Measurements from ENCODE around the gene AMZ1.
"Not testable (repeated sequence)": the region's sequence is repeated elsewhere in the genome, so short reads cannot be mapped to it uniquely, and the experiment has no call there.

AMZ1 gene

GRCh38 chr7:2711895-2712675, 24.1 kb downstream of the AMZ1 start:
- DNase-seq (ENCODE audit: low read depth in 2 of 2): no peak

- no peak for DNase-seq (ENCODE audit: low read depth in 2 of 2)
Measured at GRCh38 chr7:2713370-2713769, 25.4 kb downstream of the AMZ1 start.

GRCh38 chr7:2713978-2714377, 26.0 kb downstream of the AMZ1 start:
- DNase-seq (ENCODE audit: low read depth in 2 of 2): no peak

- DNase-seq (ENCODE audit: low read depth in 2 of 2): no peak
Measured at GRCh38 chr7:2714636-2715035, 26.6 kb downstream of the AMZ1 start.

GRCh38 chr7:2715341-2716231, 27.6 kb downstream of the AMZ1 start:
- DNase-seq (ENCODE audit: low read depth in 2 of 2): no peak

- no peak for DNase-seq (ENCODE audit: low read depth in 2 of 2)
Measured at GRCh38 chr7:2716488-2716887, 28.5 kb downstream of the AMZ1 start.

GRCh38 chr7:2716906-2717292, 28.9 kb downstream of the AMZ1 start:
- no peak for DNase-seq (ENCODE audit: low read depth in 2 of 2)

GRCh38 chr7:2717293-2718261, 29.6 kb downstream of the AMZ1 start:
- no peak for DNase-seq (ENCODE audit: low read depth in 2 of 2)

GRCh38 chr7:2718296-2718965, 30.4 kb downstream of the AMZ1 start:
- no peak for DNase-seq (ENCODE audit: low read depth in 2 of 2)

- peak in 1 of 2 donors; percentile 35 for DNase-seq (ENCODE audit: low read depth in 2 of 2)
Measured at GRCh38 chr7:2719007-2719406, 31.0 kb downstream of the AMZ1 start.

GRCh38 chr7:2720024-2720423, 32.0 kb downstream of the AMZ1 start:
- no peak for DNase-seq (ENCODE audit: low read depth in 2 of 2)

- DNase-seq (ENCODE audit: low read depth in 2 of 2): no peak
Measured at GRCh38 chr7:2721842-2722241, 33.8 kb downstream of the AMZ1 start.

GRCh38 chr7:2722591-2722990, 34.6 kb downstream of the AMZ1 start:
- DNase-seq (ENCODE audit: low read depth in 2 of 2): no peak

GRCh38 chr7:2723138-2723850, 35.3 kb downstream of the AMZ1 start:
- DNase-seq (ENCODE audit: low read depth in 2 of 2): no peak

GRCh38 chr7:2724036-2724435, 36.0 kb downstream of the AMZ1 start:
- DNase-seq (ENCODE audit: low read depth in 2 of 2): not testable (repeated sequence)

GRCh38 chr7:2724453-2725177, 36.6 kb downstream of the AMZ1 start:
- no peak for DNase-seq (ENCODE audit: low read depth in 2 of 2)

- DNase-seq (ENCODE audit: low read depth in 2 of 2): no peak
Measured at GRCh38 chr7:2725178-2726105, 37.4 kb downstream of the AMZ1 start.

- no peak for DNase-seq (ENCODE audit: low read depth in 2 of 2)
Measured at GRCh38 chr7:2726316-2727018, 38.5 kb downstream of the AMZ1 start.
